Activated gamma-delta T cell (primary cell): ENCODE data around the gene HCRTR1.

Experiments used
- DNase-seq: peaks from one replicate; lab custom pipeline; 2025; lab: John Stamatoyannopoulos, UW

Gene HCRTR1

GRCh38 chr1:31650161-31651088 is 32.9 kb downstream of the HCRTR1 start:
- DNase-seq, result no peak

GRCh38 chr1:31651089-31651420 is 33.6 kb downstream of the HCRTR1 start:
- no peak for DNase-seq

- no peak for DNase-seq
These were observed 34.3 kb downstream of the HCRTR1 start for GRCh38 chr1:31651766-31652165.

GRCh38 chr1:31652891-31653499 is 35.5 kb downstream of the HCRTR1 start:
- no peak for DNase-seq

GRCh38 chr1:31653717-31654473 is 36.4 kb downstream of the HCRTR1 start:
- DNase-seq, result no peak

GRCh38 chr1:31654474-31654776 is 36.9 kb downstream of the HCRTR1 start:
- no peak for DNase-seq

- DNase-seq, result no peak
These were observed 37.6 kb downstream of the HCRTR1 start for GRCh38 chr1:31655104-31655503.

GRCh38 chr1:31655756-31656155 is 38.3 kb downstream of the HCRTR1 start:
- DNase-seq, result no peak

GRCh38 chr1:31657020-31657804 is 39.7 kb downstream of the HCRTR1 start:
- no peak for DNase-seq

GRCh38 chr1:31657972-31658510 is 40.6 kb downstream of the HCRTR1 start:
- DNase-seq, result no peak

GRCh38 chr1:31658721-31659120 is 41.2 kb downstream of the HCRTR1 start:
- DNase-seq, result no peak

- no peak for DNase-seq
These were observed 42.4 kb downstream of the HCRTR1 start for GRCh38 chr1:31659889-31660288.

GRCh38 chr1:31660871-31661455 is 43.5 kb downstream of the HCRTR1 start:
- DNase-seq, result no peak

- DNase-seq, result no peak
These were observed 44.4 kb downstream of the HCRTR1 start for GRCh38 chr1:31661856-31662255.

- DNase-seq, result no peak
These were observed 45.0 kb downstream of the HCRTR1 start for GRCh38 chr1:31662463-31662862.

- DNase-seq, result no peak
These were observed 46.3 kb downstream of the HCRTR1 start for GRCh38 chr1:31663622-31664452.

GRCh38 chr1:31664528-31664927 is 47.0 kb downstream of the HCRTR1 start:
- no peak for DNase-seq

GRCh38 chr1:31665234-31665878 is 47.9 kb downstream of the HCRTR1 start:
- no peak for DNase-seq

GRCh38 chr1:31666263-31666963 is 48.9 kb downstream of the HCRTR1 start:
- no peak for DNase-seq
